Astrocyte (in vitro differentiated cells and primary cell): ENCODE measurements around the gene MRPL20.

Experiments
- CTCF ChIP-seq: IDR thresholded peaks from 2 replicates; pipeline ENCODE4 v1.5.1; 2011; ENCODE audit warnings: low read depth, mild to moderate bottlenecking, inconsistent platforms, low read length, moderate library complexity; ENCODE audit not compliant: insufficient read depth
- EZH2 ChIP-seq: IDR thresholded peaks from 2 replicates; pipeline ENCODE4 v1.6.1; 2012; ENCODE audit warnings: mild to moderate bottlenecking, low read length, inconsistent platforms; ENCODE audit not compliant: insufficient read depth

- no peak for TF ChIP-seq EZH2
- no peak for TF ChIP-seq CTCF
Measured at GRCh38 chr1:1406101-1406820, 832 bp downstream of the MRPL20 start.
